K562 (cell line): Measurements from ENCODE around the gene TSSK6. TPM values are rescaled to one million over a fixed set of nuclear protein-coding genes. Genes with fewer than 3 reads are reported as not detected.

Experiments
- ATAC-seq: fragments of 200-7000 bp; cut with Tn5 transposase; 3 replicates; pipeline ENCODE4 v1.9.1; 2020; ENCODE audit warnings: moderate library complexity
- BruUV-seq: library from RNA; stranded (reverse); fragments of 400-500 nt; replicated peaks from 2 replicates; lab custom pipeline; 2021; lab: Mats Ljungman, UMichigan
- CTCF ChIA-PET: fragments of 300-600 bp; formaldehyde crosslinking; extraction: SDS; loops from one replicate; lab custom pipeline; 2021; ENCODE audit warnings: low intra/inter-chr PET ratio; lab: Yijun Ruan, JAX
- POLR2A ChIA-PET: fragments of 300-600, 350-650 bp; sonication (Branson Sonifier 250); formaldehyde crosslinking; extraction: SDS; loops from one replicate; lab custom pipeline; 2021; ENCODE audit warnings: antibody characterized with exemption, inconsistent platforms; lab: Yijun Ruan, JAX
- DNase-seq, 4 experiments: peaks; one replicate each; pipeline versions ENCODE4 v3.0.0 to v3.0.0-alpha.2; 2011 to 2018; ENCODE audit warnings: low spot score in 3 of 4, mixed read lengths in 3 of 4; ENCODE audit errors: extremely low read depth in 1 of 4
- FAIRE-seq: peaks from 2 replicates; lab custom pipeline; 2011; peaks lifted over from hg19 to GRCh38; lab: Jason Lieb, UNC
- H2AFZ ChIP-seq: 2 replicates; pipeline ENCODE4 v1.6.0; 2011; ENCODE audit warnings: low read depth, low read length, control low read depth, inconsistent platforms
- H3K27ac ChIP-seq: fragments of 200-600 bp; 3 replicates; pipeline ENCODE4 v1.8.0; 2011; ENCODE audit warnings: low read depth, mild to moderate bottlenecking, control low read depth, inconsistent platforms, low read length, moderate library complexity, mixed read lengths; ENCODE audit errors: extremely low read depth
- H3K27me3 ChIP-seq, 2 experiments: fragments of 300-600 bp in 1 of 2; 2 replicates in 1 of 2; 3 replicates in 1 of 2; pipeline versions ENCODE4 v1.6.0 to v1.8.0; 2011; ENCODE audit warnings: inconsistent platforms in 2 of 2, low read length in 2 of 2, mild to moderate bottlenecking in 1 of 2, mixed read lengths in 1 of 2, moderate library complexity in 1 of 2; ENCODE audit not compliant: control insufficient read depth in 2 of 2, insufficient read depth in 2 of 2
- H3K36me3 ChIP-seq: fragments of 300-600 bp; 3 replicates; pipeline ENCODE4 v1.8.0; 2011; ENCODE audit warnings: mild to moderate bottlenecking, low read length, inconsistent platforms; ENCODE audit not compliant: control insufficient read depth, insufficient read depth
- H3K4me1 ChIP-seq, 2 experiments: fragments of 200-600 bp in 1 of 2; replicated peaks in 1 of 2; 2 replicates in 1 of 2; 3 replicates in 1 of 2; pipeline versions ENCODE4 v1.5.1 to v1.8.0; 2011; ENCODE audit warnings: inconsistent platforms in 2 of 2, low read length in 2 of 2, mild to moderate bottlenecking in 1 of 2, mixed read lengths in 1 of 2, moderate library complexity in 1 of 2; ENCODE audit not compliant: control insufficient read depth in 2 of 2, insufficient read depth in 2 of 2
- H3K4me2 ChIP-seq: 2 replicates; pipeline ENCODE4 v1.6.1; 2011; ENCODE audit warnings: low read length, control low read depth, inconsistent platforms, mixed read lengths; ENCODE audit not compliant: insufficient read depth
- H3K4me3 ChIP-seq: fragments of 200-600 bp; sonication (generic), shearing (Covaris generic); 2 replicates; pipeline ENCODE4 v1.5.1; 2016; ENCODE audit warnings: control low read depth, inconsistent platforms
- H3K79me2 ChIP-seq: fragments of 200-600 bp; 3 replicates; pipeline ENCODE4 v1.8.0; 2011; ENCODE audit warnings: low read length, inconsistent platforms; ENCODE audit not compliant: control insufficient read depth, insufficient read depth
- H3K9ac ChIP-seq, 2 experiments: 2 replicates each; pipeline versions ENCODE4 v1.6.0 to v1.6.1; 2011; ENCODE audit warnings: low read depth in 2 of 2, low read length in 2 of 2, control low read depth in 1 of 2, inconsistent platforms in 1 of 2, mild to moderate bottlenecking in 1 of 2, mixed read lengths in 1 of 2; ENCODE audit not compliant: insufficient read depth in 1 of 2
- H3K9me1 ChIP-seq: one replicate; pipeline ENCODE4 v1.6.0; 2011; ENCODE audit warnings: inconsistent platforms, mild to moderate bottlenecking, low read length, moderate library complexity; ENCODE audit not compliant: control insufficient read depth, insufficient read depth
- H3K9me3 ChIP-seq: replicated peaks from 2 replicates; pipeline ENCODE4 v1.5.1; 2011; ENCODE audit warnings: low read depth, low read length, inconsistent platforms; ENCODE audit not compliant: control insufficient read depth, insufficient read depth
- H4K20me1 ChIP-seq: replicated peaks from 2 replicates; pipeline ENCODE4 v1.6.1; 2011; ENCODE audit warnings: low read length, inconsistent platforms, mixed read lengths; ENCODE audit not compliant: control insufficient read depth, insufficient read depth
- COPS2 ChIP-seq: fragments of 450-650 bp; conservative IDR thresholded peaks from 2 replicates; pipeline ENCODE4 v1.6.1; 2016; ENCODE audit warnings: mild to moderate bottlenecking, moderate library complexity
- ETS1 ChIP-seq: conservative IDR thresholded peaks from 2 replicates; pipeline ENCODE4 v1.6.1; 2011; ENCODE audit warnings: low read depth, mild to moderate bottlenecking, low read length; ENCODE audit not compliant: control insufficient read depth
- GTF2F1 ChIP-seq: IDR thresholded peaks from 2 replicates; pipeline ENCODE4 v1.6.1; 2011; ENCODE audit warnings: low read depth, low read length, improper control_type of control experiment
- HNRNPK ChIP-seq: fragments of 200-400 bp; formaldehyde crosslinking; IDR thresholded peaks from one replicate; pipeline ENCODE4 v1.6.1; 2018; ENCODE audit warnings: mild to moderate bottlenecking, low read depth, low read length; ENCODE audit not compliant: poor library complexity, severe bottlenecking
- MCM5 ChIP-seq: fragments of 450-650 bp; IDR thresholded peaks from 2 replicates; pipeline ENCODE4 v1.6.1; 2016; ENCODE audit warnings: low read depth
- MCM7 ChIP-seq, 2 experiments: fragments of 450-650 bp; IDR thresholded peaks; 2 replicates each; pipeline ENCODE4 v1.6.1; 2016 to 2018
- MEF2D ChIP-seq: conservative IDR thresholded peaks from 2 replicates; pipeline ENCODE4 v1.6.1; 2016; ENCODE audit warnings: low read depth, missing genetic modification characterization, missing compliant biosample characterization
- MTA2 ChIP-seq: fragments of 450-650 bp; IDR thresholded peaks from 2 replicates; pipeline ENCODE4 v1.6.1; 2016; ENCODE audit warnings: low read depth
- PTRF ChIP-seq: fragments of 450-650 bp; IDR thresholded peaks from 2 replicates; pipeline ENCODE4 v1.6.1; 2016; ENCODE audit warnings: mild to moderate bottlenecking, missing genetic modification characterization, missing compliant biosample characterization
- SMARCB1 ChIP-seq: IDR thresholded peaks from 2 replicates; pipeline ENCODE4 v1.6.1; 2011; ENCODE audit warnings: improper control_type of control experiment, low read depth; ENCODE audit not compliant: insufficient read length
- ZNF696 ChIP-seq: fragments of 250-450 bp; sonication (Bioruptor Pico); conservative IDR thresholded peaks from 2 replicates; pipeline ENCODE4 v1.4.0; 2020; ENCODE audit warnings: mild to moderate bottlenecking, moderate library complexity
- WGBS: fragments of 100-300 bp; shearing (Covaris generic); methylation state at CpG from one replicate; pipeline ENCODE4 v1.1.6; 2016; ENCODE audit warnings: low coverage, mixed read lengths; ENCODE audit not compliant: insufficient coverage; ENCODE audit errors: missing lambda C conversion rate; 5-methylcytosine and 5-hydroxymethylcytosine counted together
- in situ Hi-C: fragments of 300-500 bp; cut with MboI; formaldehyde crosslinking; loops from 4 replicates; pipeline ENCODE4 v1.15.0; 2018; ENCODE audit warnings: inconsistent platforms, mixed read lengths
- intact Hi-C: fragments of 100-400 bp; cut with micrococcal nuclease; formaldehyde crosslinking; loops from 2 replicates; pipeline ENCODE4 v1.14.2; 2022
- polyA plus RNA-seq, 8 experiments: library from polyadenylated mRNA; depleted of rRNA in 4 of 8; stranded (reverse) in 5 of 8; unstranded in 3 of 8; fragments of >200 nt; fragmentation: Nextera tagmentation in 2 of 8; fragmentation: Illumina TruSeq in 1 of 8; extraction: Ambion mirVana in 2 of 8; extraction: Trizol in 1 of 8; gene quantifications; 2 replicates each; pipeline versions ENCODE4 v1.2.1 to v1.2.3, GENCODE V29; 2011 to 2014; ENCODE audit warnings: inconsistent platforms in 1 of 8, missing spikeins in 1 of 8
- total RNA-seq, 7 experiments: library from RNA; depleted of rRNA in 6 of 7; stranded (reverse); fragments of >200 nt in 6 of 7; fragmentation: Illumina TruSeq in 2 of 7; extraction: Trizol in 2 of 7; gene quantifications; 2 replicates each; pipeline versions ENCODE4 v1.2.1 to v1.2.3, GENCODE V29; 2011 to 2021; ENCODE audit warnings: low replicate concordance in 1 of 7

The TSSK6 gene
- total and polyA plus RNA-seq, 9 of the 15 experiments (the other 6 are each of a cell fraction or from before 2014, with no cell fraction given): 0.21 to 2.6 (median 1.5) TPM; not detected in 3

GRCh38 chr19:19513682-19514081 is 1.7 kb downstream of the TSSK6 start:
- Histone ChIP-seq H3K9ac (no peak overlapping the region), H3K36me3 (peaks cover 5% of the 10 kb centered on the region; the same call in 2 of the 3 replicates), H3K27me3 (no peaks in the 10 kb centered on the region), H3K4me2 (no peak overlapping the region), H3K79me2 (peaks cover 31% of the 10 kb centered on the region), H3K9me1 (no peaks in the 10 kb centered on the region), H3K4me3 (no peak overlapping the region), H2AFZ (no peak overlapping the region), H3K27ac (no peak overlapping the region), H3K9me3 (no peaks in the 10 kb centered on the region; the same call in none of the 2 replicates), H3K4me1 (peaks cover 4 to 25% of the 10 kb centered on the region in 2 experiments; a peak in 4 of 5 replicates), H4K20me1 (no peaks in the 10 kb centered on the region)
- CTCF ChIA-PET: no interaction called here
- ATAC-seq: no peak
- no peak for DNase-seq
- 94% methylated on average over 16 of the region's 17 CpGs for WGBS
- TF ChIP-seq MCM5: no peak
- TF ChIP-seq MTA2: no peak
- TF ChIP-seq SMARCB1: no peak
- TF ChIP-seq ETS1: no peak
- TF ChIP-seq MEF2D (tag): no peak
- no peak for TF ChIP-seq COPS2
- TF ChIP-seq ZNF696: no peak
- no peak for TF ChIP-seq GTF2F1
- no peak for TF ChIP-seq MCM7 (IDR thresholded peaks at IDR 0.05)
- no peak for TF ChIP-seq PTRF
- TF ChIP-seq HNRNPK: no peak
- intact Hi-C loops (no loop called here), in situ Hi-C loops (no loop called here)
- POLR2A ChIA-PET: interaction anchor here (0.6 kb wide), 1 partner anchor 201 kb away, joined by 3 read pairs; no protein-coding TSS in a partner anchor
- no TSS peak for BruUV-seq
- FAIRE-seq: no peak
